Fibroblast of pulmonary artery (primary cell): ENCODE results near the gene HSPA12A.

Experiments
- DNase-seq: peaks from one replicate; pipeline ENCODE4 v3.0.0-alpha.2; 2010; ENCODE audit warnings: low read depth
- H3K4me3 ChIP-seq: replicated peaks from 2 replicates; pipeline ENCODE4 v1.5.1; 2011; ENCODE audit warnings: low read depth, mild to moderate bottlenecking, control low read depth, low read length, moderate library complexity
- CTCF ChIP-seq: IDR thresholded peaks from 2 replicates; pipeline ENCODE4 v1.5.1; 2011; ENCODE audit warnings: mild to moderate bottlenecking, control low read depth, low read length, inconsistent platforms; ENCODE audit errors: missing control alignments

The HSPA12A gene

DNA sequence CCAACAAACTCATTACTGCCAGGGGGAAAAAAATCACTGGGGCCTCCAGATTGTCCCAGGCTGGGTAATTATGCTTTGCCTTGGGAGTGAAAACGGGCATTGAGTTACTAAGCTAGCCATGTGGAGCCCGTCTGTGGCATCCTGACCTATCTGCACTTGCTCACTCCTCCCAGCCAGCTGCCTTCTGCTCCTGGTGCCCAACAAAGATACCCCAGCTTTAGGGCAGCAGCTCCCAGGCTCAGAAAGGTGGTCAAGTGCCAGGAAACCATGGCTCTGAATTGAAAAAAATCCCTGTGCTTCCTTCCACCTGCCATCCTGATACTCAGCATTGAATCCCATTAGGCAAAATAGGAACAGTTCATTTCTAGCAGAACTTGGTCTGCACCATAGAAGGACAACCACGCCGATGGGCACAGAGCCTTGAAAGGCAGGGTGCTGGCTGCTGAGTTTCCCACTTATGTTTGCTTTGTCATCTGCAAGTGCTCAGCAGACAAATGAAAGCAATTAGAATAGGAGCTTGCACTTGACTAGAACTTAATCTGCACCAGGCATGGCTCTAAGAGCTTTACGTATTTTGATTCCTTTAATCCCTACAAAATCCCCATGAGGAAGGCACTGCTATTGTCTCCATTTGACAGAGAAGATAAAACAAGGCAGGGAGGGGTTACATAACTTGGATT is 42.8 kb downstream of the HSPA12A start:
- H3K4me3 ChIP-seq = no peak overlapping the region
- TF ChIP-seq CTCF = no peak
- DNase-seq = no peak

DNA sequence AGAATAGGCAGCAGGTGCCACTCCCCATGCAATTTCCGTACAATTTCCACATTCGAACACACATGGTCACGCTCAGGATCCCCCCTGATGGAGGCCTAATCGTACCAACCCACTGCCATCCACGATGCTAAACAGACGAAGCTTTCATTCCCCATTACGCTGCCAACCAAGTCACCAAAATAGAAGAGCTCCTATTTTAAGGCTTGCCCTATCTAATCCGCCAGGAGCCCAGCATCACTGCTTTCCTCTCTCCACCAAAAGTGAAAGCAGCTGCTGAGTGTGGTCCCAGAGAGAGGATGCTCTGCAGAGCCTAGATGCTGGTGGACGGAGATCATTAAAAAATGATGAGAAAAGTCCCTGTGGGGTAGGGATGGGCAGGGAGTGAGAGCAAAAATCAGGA is 43.3 kb downstream of the HSPA12A start:
- H3K4me3 ChIP-seq = no peak overlapping the region
- no peak for DNase-seq
- TF ChIP-seq CTCF = no peak

DNA sequence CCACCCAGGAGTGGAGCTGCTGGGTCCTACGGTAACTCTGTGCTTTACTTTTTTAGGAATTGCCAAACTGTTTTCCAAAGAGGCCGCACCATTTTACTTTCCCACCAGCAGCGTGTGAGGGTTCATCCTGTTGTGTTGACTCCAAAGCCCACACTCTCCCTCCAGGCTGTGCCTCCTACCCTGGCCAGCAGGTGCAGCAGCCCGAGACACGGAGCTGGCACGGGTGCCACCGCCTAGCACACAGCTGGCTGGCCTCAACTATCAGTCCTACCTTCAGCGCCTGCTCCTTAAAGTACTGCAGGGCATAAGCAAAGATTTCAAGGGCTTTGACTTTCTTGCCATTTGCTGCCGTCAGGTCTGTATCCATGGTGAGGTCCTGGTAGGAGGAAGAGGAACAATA is 44.0 kb downstream of the HSPA12A start:
- no peak for TF ChIP-seq CTCF
- no peak overlapping the region for H3K4me3 ChIP-seq

GRCh38 chr10:116697816-116698215 is 44.5 kb downstream of the HSPA12A start:
- no peak overlapping the region for H3K4me3 ChIP-seq
- TF ChIP-seq CTCF = no peak
- DNase-seq = no peak

More for the DNA sequence above, 44.0 kb downstream of the HSPA12A start:
- no peak for DNase-seq

DNA sequence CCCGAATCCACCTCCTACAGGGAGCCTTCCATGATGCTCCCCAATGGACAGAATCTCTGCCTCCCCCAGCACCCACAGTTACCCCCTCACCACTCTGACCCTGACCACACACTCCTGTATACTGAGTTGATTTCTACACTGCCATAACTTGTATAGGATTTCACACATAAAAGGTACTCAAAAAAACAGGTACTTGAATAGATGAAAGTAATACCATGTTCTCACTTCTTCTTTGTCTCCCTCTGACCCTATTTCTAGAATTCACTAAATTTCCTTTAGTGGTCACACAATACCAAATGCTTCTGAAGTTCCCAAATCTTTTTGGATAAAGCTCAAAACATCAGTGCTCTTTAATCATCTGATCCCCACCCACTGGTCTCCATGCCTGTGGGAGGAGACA is 45.4 kb downstream of the HSPA12A start:
- no peak overlapping the region for H3K4me3 ChIP-seq
- TF ChIP-seq CTCF = no peak
- DNase-seq = no peak

DNA sequence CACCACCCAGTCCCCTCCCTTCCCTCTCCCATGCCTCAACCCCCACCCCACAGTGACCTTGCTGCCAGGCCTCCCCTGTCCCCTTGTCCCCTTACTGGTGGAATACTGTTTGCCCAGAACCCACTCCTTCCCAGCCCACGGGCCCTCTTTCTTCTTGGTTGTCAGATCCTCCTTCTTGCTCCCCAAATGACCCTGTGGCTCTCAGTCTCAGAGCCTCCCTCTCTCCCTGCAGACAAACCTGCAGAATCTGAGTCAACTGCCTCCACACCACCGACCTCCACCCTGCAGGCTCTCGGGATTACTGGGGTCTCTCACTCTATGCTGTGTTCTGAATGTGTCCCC is 47.5 kb downstream of the HSPA12A start:
- no peak for DNase-seq
- H3K4me3 ChIP-seq = no peak overlapping the region
- TF ChIP-seq CTCF = no peak

DNA sequence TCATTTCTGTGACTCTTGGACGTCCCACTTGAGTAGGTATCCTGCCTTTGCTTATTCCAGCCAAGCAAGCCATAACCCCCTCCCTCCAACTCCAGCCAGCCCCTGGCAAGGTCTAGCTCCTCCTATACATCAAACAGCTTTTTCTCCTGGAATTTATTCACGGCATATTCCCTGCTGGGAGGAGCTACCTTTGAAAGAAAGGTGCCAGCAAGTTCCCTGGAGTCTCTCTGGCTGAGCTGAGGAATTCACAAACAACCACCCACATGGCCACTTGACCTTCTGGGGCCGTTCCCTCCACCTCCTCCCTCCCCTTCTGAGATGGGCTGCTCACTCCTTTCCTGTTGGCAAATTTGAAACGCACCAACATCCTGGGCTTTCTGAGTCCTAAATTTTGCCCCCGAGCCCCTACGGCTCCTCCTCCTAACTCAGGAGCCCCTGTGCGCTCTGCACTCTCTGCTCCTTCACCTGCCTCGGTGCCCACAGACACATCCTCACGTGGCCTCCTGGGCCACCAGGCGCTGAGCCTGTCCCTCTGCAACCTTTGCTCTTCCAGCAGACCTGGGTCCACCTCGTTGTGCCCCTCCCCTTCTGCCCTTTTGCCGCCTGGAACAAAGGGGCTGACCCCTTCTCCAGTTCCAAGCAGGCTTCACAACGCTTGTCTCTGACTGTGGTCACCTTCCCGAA is 48.0 kb downstream of the HSPA12A start:
- no peak for DNase-seq
- H3K4me3 ChIP-seq = no peak overlapping the region
- no peak for TF ChIP-seq CTCF
